ACC112 (cell line): Measurements from ENCODE around the gene PEX11G.

Experiments used
- H2AFZ ChIP-seq: fragments of 200-600 bp; sonication (generic); one replicate; pipeline ENCODE4 v1.6.0; 2017; ENCODE audit warnings: antibody characterized with exemption, low read length; ENCODE audit not compliant: unreplicated experiment
- H3K27ac ChIP-seq: fragments of 200-600 bp; sonication (generic); 2 replicates; pipeline ENCODE4 v1.5.1; 2014; ENCODE audit warnings: low read depth, mild to moderate bottlenecking, antibody characterized with exemption, low read length, moderate library complexity
- H3K27me3 ChIP-seq: fragments of 200-600 bp; sonication (generic); 2 replicates; pipeline ENCODE4 v1.6.1; 2014; ENCODE audit warnings: mild to moderate bottlenecking, antibody characterized with exemption, low read length, moderate library complexity, mixed read lengths; ENCODE audit not compliant: insufficient read depth
- H3K36me3 ChIP-seq: fragments of 200-600 bp; sonication (generic); 2 replicates; pipeline ENCODE4 v1.6.1; 2016; ENCODE audit warnings: mild to moderate bottlenecking, antibody characterized with exemption, low read length, moderate library complexity, mixed read lengths; ENCODE audit not compliant: insufficient read depth
- H3K4me1 ChIP-seq: fragments of 200-600 bp; sonication (generic); one replicate; pipeline ENCODE4 v1.6.1; 2016; ENCODE audit warnings: low read length, mixed read lengths; ENCODE audit not compliant: insufficient read depth, unreplicated experiment, control insufficient read depth
- H3K4me3 ChIP-seq: fragments of 200-600 bp; sonication (generic); 2 replicates; pipeline ENCODE4 v1.5.1; 2014; ENCODE audit warnings: mild to moderate bottlenecking, low read depth, low read length
- H3K79me2 ChIP-seq: fragments of 200-600 bp; sonication (generic); one replicate; pipeline ENCODE4 v1.6.0; 2016; ENCODE audit warnings: low read length; ENCODE audit not compliant: control insufficient read depth, unreplicated experiment, insufficient read depth

The PEX11G gene

GRCh38 chr19:7489609-7490044 is 792 bp upstream of the PEX11G start:
- peak overlapping the region; percentile 85; the same call in 1 of the 2 replicates for H3K4me3 ChIP-seq
- no peaks in the 10 kb centered on the region for H3K79me2 ChIP-seq
- H2AFZ ChIP-seq: no peak overlapping the region
- H3K27me3 ChIP-seq: no peaks in the 10 kb centered on the region
- H3K27ac ChIP-seq: no peak overlapping the region
- no peaks in the 10 kb centered on the region for H3K4me1 ChIP-seq
- H3K36me3 ChIP-seq: no peaks in the 10 kb centered on the region

- no peaks in the 10 kb centered on the region for H3K4me1 ChIP-seq
- H3K4me3 ChIP-seq: no peak overlapping the region
- no peak overlapping the region for H2AFZ ChIP-seq
- H3K79me2 ChIP-seq: no peaks in the 10 kb centered on the region
- H3K36me3 ChIP-seq: no peaks in the 10 kb centered on the region
- H3K27ac ChIP-seq: no peak overlapping the region
- H3K27me3 ChIP-seq: no peaks in the 10 kb centered on the region
These were observed 1.9 kb downstream of the PEX11G start for GRCh38 chr19:7486923-7487322.

- H3K36me3 ChIP-seq: no peaks in the 10 kb centered on the region
- H3K27me3 ChIP-seq: no peaks in the 10 kb centered on the region
- no peak overlapping the region for H2AFZ ChIP-seq
- H3K4me3 ChIP-seq: no peak overlapping the region
- no peaks in the 10 kb centered on the region for H3K4me1 ChIP-seq
- H3K27ac ChIP-seq: no peak overlapping the region
- no peaks in the 10 kb centered on the region for H3K79me2 ChIP-seq
These were observed 5.1 kb downstream of the PEX11G start for GRCh38 chr19:7483720-7484201.

- H3K27me3 ChIP-seq: no peaks in the 10 kb centered on the region
- H3K79me2 ChIP-seq: no peaks in the 10 kb centered on the region
- no peak overlapping the region for H2AFZ ChIP-seq
- no peaks in the 10 kb centered on the region for H3K4me1 ChIP-seq
- no peak overlapping the region for H3K27ac ChIP-seq
- H3K4me3 ChIP-seq: no peak overlapping the region
- H3K36me3 ChIP-seq: no peaks in the 10 kb centered on the region
These were observed 6.0 kb downstream of the PEX11G start for GRCh38 chr19:7482584-7483439.

- Histone ChIP-seq H3K79me2 (no peaks in the 10 kb centered on the region), H3K4me3 (no peak overlapping the region), H3K27me3 (no peaks in the 10 kb centered on the region), H2AFZ (no peak overlapping the region), H3K4me1 (no peaks in the 10 kb centered on the region), H3K27ac (no peak overlapping the region), H3K36me3 (no peaks in the 10 kb centered on the region)
These were observed 7.9 kb downstream of the PEX11G start for GRCh38 chr19:7480970-7481255.

- Histone ChIP-seq H2AFZ (no peak overlapping the region), H3K36me3 (no peaks in the 10 kb centered on the region), H3K27ac (no peak overlapping the region), H3K79me2 (no peaks in the 10 kb centered on the region), H3K4me1 (no peaks in the 10 kb centered on the region), H3K4me3 (no peak overlapping the region), H3K27me3 (no peaks in the 10 kb centered on the region)
These were observed 8.4 kb downstream of the PEX11G start for GRCh38 chr19:7480222-7480969.

- no peaks in the 10 kb centered on the region for H3K79me2 ChIP-seq
- no peaks in the 10 kb centered on the region for H3K27me3 ChIP-seq
- no peaks in the 10 kb centered on the region for H3K4me1 ChIP-seq
- no peak overlapping the region for H3K4me3 ChIP-seq
- H3K27ac ChIP-seq: no peak overlapping the region
- no peaks in the 10 kb centered on the region for H3K36me3 ChIP-seq
- no peak overlapping the region for H2AFZ ChIP-seq
These were observed 10.0 kb downstream of the PEX11G start for GRCh38 chr19:7478843-7479227.

- no peaks in the 10 kb centered on the region for H3K4me1 ChIP-seq
- no peak overlapping the region for H2AFZ ChIP-seq
- H3K79me2 ChIP-seq: no peaks in the 10 kb centered on the region
- H3K27me3 ChIP-seq: no peaks in the 10 kb centered on the region
- H3K36me3 ChIP-seq: no peaks in the 10 kb centered on the region
- no peak overlapping the region for H3K27ac ChIP-seq
- no peak overlapping the region for H3K4me3 ChIP-seq
These were observed 10.5 kb downstream of the PEX11G start for GRCh38 chr19:7478173-7478842.

GRCh38 chr19:7477758-7478157 is 11.1 kb downstream of the PEX11G start:
- no peaks in the 10 kb centered on the region for H3K4me1 ChIP-seq
- no peaks in the 10 kb centered on the region for H3K79me2 ChIP-seq
- no peak overlapping the region for H3K27ac ChIP-seq
- H3K27me3 ChIP-seq: no peaks in the 10 kb centered on the region
- no peaks in the 10 kb centered on the region for H3K36me3 ChIP-seq
- H3K4me3 ChIP-seq: no peak overlapping the region
- H2AFZ ChIP-seq: no peak overlapping the region

- Histone ChIP-seq H3K27ac (no peak overlapping the region), H3K79me2 (no peaks in the 10 kb centered on the region), H3K4me1 (no peaks in the 10 kb centered on the region), H3K27me3 (no peaks in the 10 kb centered on the region), H2AFZ (no peak overlapping the region), H3K4me3 (no peak overlapping the region), H3K36me3 (no peaks in the 10 kb centered on the region)
These were observed 11.9 kb downstream of the PEX11G start for GRCh38 chr19:7476777-7477494.
